Posterior vena cava (tissue), 2 donors: Measurements from ENCODE around the gene OVCH1. TPM values are rescaled to one million over a fixed set of nuclear protein-coding genes. Genes with fewer than 3 reads are reported as not detected.

ENCODE experiments used
- total RNA-seq, 2 donors: library from RNA; stranded (reverse); fragmentation: NEBNext Ultra II Directional; extraction: Animal tissue kit (Norgen Biotek cat#: 25700); gene quantifications; one replicate each; pipeline ENCODE4 v1.2.1, GENCODE V29; 2021
- donor health status: DM: yes; HTN: yes; CAD: no.
- donor health status: DM: yes; HTN: yes; CAD: no.

The OVCH1 gene
- total RNA-seq, 2 donors from 2014 or later: 0.46 to 1.1 TPM

Other genes starting within 250 kb of the OVCH1 start
- 10 to 100 TPM; 79.5 to 93.4 TPM for gene ERGIC2, start 116.5 kb downstream of the OVCH1 start, total RNA-seq